ENCODE results near the gene ZCCHC7.

DNA sequence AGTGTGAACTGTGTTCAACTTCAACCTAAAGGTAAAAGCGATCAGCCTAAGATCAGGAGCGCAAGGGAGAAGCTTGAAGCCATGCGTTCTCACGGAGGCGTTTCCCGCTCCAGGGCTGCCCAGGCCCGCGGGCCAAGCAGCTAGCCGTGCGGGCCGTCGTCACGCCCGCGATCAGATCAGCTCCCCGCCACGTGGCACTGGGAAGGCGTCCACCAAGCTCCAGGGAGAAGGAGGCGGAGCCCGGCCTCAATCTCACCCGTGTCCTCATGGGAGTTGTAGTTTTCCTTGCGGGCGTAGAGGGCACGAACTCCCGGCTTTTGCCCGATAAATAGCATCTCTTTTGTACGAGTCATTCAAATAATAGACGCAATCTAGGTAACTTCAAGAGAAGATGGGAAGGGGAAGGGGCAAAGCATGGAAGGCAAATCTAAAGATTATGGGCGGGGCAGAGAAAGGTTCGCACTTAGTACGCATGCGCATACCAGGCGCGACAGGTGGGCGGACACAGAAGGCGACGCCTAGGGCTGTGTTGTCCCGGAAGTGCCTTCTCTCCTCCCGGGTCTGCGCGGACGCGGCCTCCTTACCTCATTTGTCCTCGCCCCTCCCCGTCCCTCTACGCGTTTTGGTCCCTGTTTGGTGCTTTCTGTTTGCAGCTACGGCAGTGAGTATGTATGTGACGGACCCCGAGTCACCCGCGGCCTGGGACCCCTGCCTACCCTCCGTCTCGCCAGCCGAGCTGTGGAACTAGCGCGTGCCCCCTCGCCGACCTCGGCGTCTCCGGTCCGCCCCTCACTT lies 40.8 kb upstream of the ZCCHC7 start:
- no peak for TF ChIP-seq EZH2phosphoT487 (IDR thresholded peaks at IDR 0.05; ENCODE audit: insufficient read depth, low read depth)
- no peak for TF ChIP-seq EZH2 (IDR thresholded peaks at IDR 0.05; ENCODE audit: insufficient read depth, poor library complexity, severe bottlenecking)

Data from GM23248 (cell line).